Transverse colon (tissue), 4 donors: Measurements from ENCODE around the gene RAB5IF. TPM values are rescaled to one million over a fixed set of nuclear protein-coding genes. Genes with fewer than 3 reads are reported as not detected.

Experiments used
- DNase-seq: peaks from one replicate; pipeline ENCODE4 v3.0.0-alpha.2; 2019
- H3K27ac ChIP-seq, 4 donors: fragments of 200-600 bp; sonication (generic); 2 replicates each; pipeline ENCODE4 v1.5.1; 2016 to 2018; ENCODE audit warnings: inconsistent platforms in 4 of 4
- H3K27me3 ChIP-seq: fragments of 200-600 bp; sonication (generic); 2 replicates; pipeline ENCODE4 v1.5.1; 2017; ENCODE audit warnings: inconsistent platforms
- H3K36me3 ChIP-seq, 4 donors: fragments of 200-600 bp; sonication (generic); 2 replicates each; pipeline ENCODE4 v1.5.1; 2017 to 2019; ENCODE audit warnings: inconsistent platforms in 4 of 4
- H3K4me1 ChIP-seq, 4 donors: fragments of 200-600 bp; sonication (generic); 2 replicates each; pipeline ENCODE4 v1.5.1; 2017 to 2020; ENCODE audit warnings: inconsistent platforms in 4 of 4
- H3K4me3 ChIP-seq, 4 donors: fragments of 200-600 bp; sonication (generic); 1 replicate in 1 of 4; 2 replicates in 3 of 4; pipeline versions ENCODE4 v1.5.1 to v1.6.1; 2017 to 2019; ENCODE audit warnings: inconsistent platforms in 4 of 4
- H3K9me3 ChIP-seq, 2 donors: fragments of 200-600 bp; sonication (generic); 2 replicates each; pipeline ENCODE4 v1.5.1; 2017 to 2019; ENCODE audit warnings: inconsistent platforms in 2 of 2
- EP300 ChIP-seq: sonication (generic); formaldehyde crosslinking; IDR thresholded peaks from one replicate; pipeline ENCODE4 v1.6.1; 2017; ENCODE audit warnings: antibody characterized with exemption, low read depth
- POLR2A ChIP-seq: fragments of 450-650 bp; IDR thresholded peaks from one replicate; pipeline ENCODE4 v1.6.1; 2016; ENCODE audit warnings: antibody characterized with exemption, mild to moderate bottlenecking, moderate library complexity
- POLR2AphosphoS5 ChIP-seq, 3 donors: sonication (generic); formaldehyde crosslinking; IDR thresholded peaks; one replicate each; pipeline ENCODE4 v1.6.1; 2016; ENCODE audit warnings: antibody characterized with exemption in 3 of 3
- WGBS, 2 donors: methylation state at CpG; one replicate each; pipeline ENCODE4 v1.1.5; 2018; ENCODE audit warnings: low coverage in 1 of 2; 5-methylcytosine and 5-hydroxymethylcytosine counted together
- in situ Hi-C, 4 donors: fragments of 200-750 bp; cut with MboI; loops; one replicate each; pipeline versions ENCODE4 v1.15.0 to v1.15.1; 2017; ENCODE audit warnings: low sequenced_read_pairs in 3 of 4, low pct_ligation_motif_present in 1 of 4, low pct_unique_long_range_greater_than_20kb in 1 of 4
- intact Hi-C: fragments of 100-400 bp; cut with DNase I; formaldehyde crosslinking; loops from one replicate; pipeline ENCODE4 v1.15.1; 2023; ENCODE audit warnings: low total_unique reads
- total RNA-seq, 4 donors: library from RNA; depleted of rRNA; stranded (reverse); fragments of >200 nt; gene quantifications; one replicate each; pipeline ENCODE4 v1.1.0, GENCODE V29; 2016
- TF ChIP-seq, protein P1 (sequence below), 5 experiments: fragments of 200-600 bp in 3 of 5; fragments of 450-650 bp in 2 of 5; sonication (generic) in 3 of 5; IDR thresholded peaks; 1 replicate in 2 of 5; 2 replicates in 3 of 5; pipeline ENCODE4 v1.5.1; 2016 to 2017; ENCODE audit warnings: antibody characterized with exemption in 5 of 5, inconsistent platforms in 3 of 5, mild to moderate bottlenecking in 2 of 5, moderate library complexity in 1 of 5

Gene RAB5IF
- total RNA-seq, 4 donors from 2014 or later, result 42.2 to 136 (median 102) TPM

DNA sequence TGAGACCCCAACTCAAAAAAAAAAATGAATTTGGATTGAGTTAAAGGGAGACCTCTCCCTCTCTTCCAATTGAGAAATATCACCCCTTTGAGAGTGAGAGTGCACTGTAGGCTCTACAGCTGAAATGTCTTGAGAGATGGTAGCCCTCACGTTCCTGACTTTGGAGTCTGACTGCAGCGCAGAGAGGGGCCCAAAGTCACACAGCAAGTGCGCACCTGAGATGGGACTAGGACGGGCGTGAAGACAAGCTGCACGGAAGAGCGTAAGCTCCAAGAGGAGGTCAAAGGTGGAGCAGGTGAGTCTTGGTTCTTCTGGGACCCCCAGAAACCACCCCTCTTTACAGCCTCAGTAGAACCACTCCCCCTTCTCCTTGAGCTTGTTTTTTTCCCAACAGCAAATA is 39.8 kb downstream of the RAB5IF start:
- in situ Hi-C loops (no loop called here), intact Hi-C loops (no loop called here)
- no peak for DNase-seq
- H3K36me3 ChIP-seq, result no peaks in the 10 kb centered on the region
- H3K27ac ChIP-seq, result peak overlapping the region; percentile 21 to 55 (median 38)
- peaks cover 0 to 2% (median 0%) of the 10 kb centered on the region in 4 donors for H3K4me1 ChIP-seq
- TF ChIP-seq, protein P1, sequence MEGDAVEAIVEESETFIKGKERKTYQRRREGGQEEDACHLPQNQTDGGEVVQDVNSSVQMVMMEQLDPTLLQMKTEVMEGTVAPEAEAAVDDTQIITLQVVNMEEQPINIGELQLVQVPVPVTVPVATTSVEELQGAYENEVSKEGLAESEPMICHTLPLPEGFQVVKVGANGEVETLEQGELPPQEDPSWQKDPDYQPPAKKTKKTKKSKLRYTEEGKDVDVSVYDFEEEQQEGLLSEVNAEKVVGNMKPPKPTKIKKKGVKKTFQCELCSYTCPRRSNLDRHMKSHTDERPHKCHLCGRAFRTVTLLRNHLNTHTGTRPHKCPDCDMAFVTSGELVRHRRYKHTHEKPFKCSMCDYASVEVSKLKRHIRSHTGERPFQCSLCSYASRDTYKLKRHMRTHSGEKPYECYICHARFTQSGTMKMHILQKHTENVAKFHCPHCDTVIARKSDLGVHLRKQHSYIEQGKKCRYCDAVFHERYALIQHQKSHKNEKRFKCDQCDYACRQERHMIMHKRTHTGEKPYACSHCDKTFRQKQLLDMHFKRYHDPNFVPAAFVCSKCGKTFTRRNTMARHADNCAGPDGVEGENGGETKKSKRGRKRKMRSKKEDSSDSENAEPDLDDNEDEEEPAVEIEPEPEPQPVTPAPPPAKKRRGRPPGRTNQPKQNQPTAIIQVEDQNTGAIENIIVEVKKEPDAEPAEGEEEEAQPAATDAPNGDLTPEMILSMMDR (IDR thresholded peaks at IDR 0.05), result no peak
- TF ChIP-seq POLR2AphosphoS5 (IDR thresholded peaks at IDR 0.05) (no peak), POLR2A (no peak), EP300 (no peak)
- no peaks in the 10 kb centered on the region for H3K27me3 ChIP-seq
- H3K4me3 ChIP-seq, result peak overlapping the region in 1 of 4 donors; percentile 17
- 35 to 94% methylated on average over 2 to 7 of the region's 7 CpGs for WGBS, 2 donors
- H3K9me3 ChIP-seq, result no peaks in the 10 kb centered on the region

DNA sequence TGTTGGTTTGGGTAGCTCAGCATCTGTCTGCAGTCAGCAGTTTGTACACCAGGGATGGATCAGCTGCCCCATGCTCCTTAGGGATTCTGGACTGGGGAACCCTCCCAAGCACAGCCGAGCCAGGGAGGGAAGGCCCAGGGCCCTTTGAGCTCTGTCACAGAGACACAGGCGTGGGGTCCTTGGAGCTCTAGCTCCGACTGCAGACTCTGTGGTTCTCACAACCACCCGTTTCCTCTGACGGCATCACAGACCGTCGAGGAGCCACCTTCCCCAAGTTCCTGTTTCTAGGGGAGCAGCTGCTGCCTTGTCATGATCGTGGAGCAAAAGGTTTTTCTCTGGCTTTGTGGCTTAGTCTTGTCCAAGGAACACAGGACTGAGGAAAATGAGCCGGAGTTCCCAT is 40.4 kb downstream of the RAB5IF start, which contains the start of gene SLA2:
SLA2 (minus strand) TSS at position 199 of the 400 bp plus-strand sequence. CDS start 4,861 bp downstream, outside the sequence.
- TF ChIP-seq POLR2A (no peak), EP300 (no peak), POLR2AphosphoS5 (IDR thresholded peaks at IDR 0.05) (peak in 2 of 3 donors; percentile 25 to 31)
- TF ChIP-seq, protein P1 (IDR thresholded peaks at IDR 0.05), result no peak
- Histone ChIP-seq H3K27me3 (no peaks in the 10 kb centered on the region), H3K27ac (peak within 1 kb of the TSS; percentile 21 to 55 (median 38)), H3K4me1 (peaks cover 0 to 2% (median 0%) of the 10 kb centered on the region in 4 donors), H3K36me3 (no peaks in the 10 kb centered on the region), H3K9me3 (no peaks in the 10 kb centered on the region), H3K4me3 (peak within 1 kb of the TSS in 1 of 4 donors; percentile 17)
- in situ Hi-C loops, result no loop called here
- intact Hi-C loops, result no loop called here
- peak; percentile 57 for DNase-seq
- 47% methylated on average over 9 of the region's 9 CpGs; no CpG with 5 or more reads in 1 of the 2 donors for WGBS, 2 donors

DNA sequence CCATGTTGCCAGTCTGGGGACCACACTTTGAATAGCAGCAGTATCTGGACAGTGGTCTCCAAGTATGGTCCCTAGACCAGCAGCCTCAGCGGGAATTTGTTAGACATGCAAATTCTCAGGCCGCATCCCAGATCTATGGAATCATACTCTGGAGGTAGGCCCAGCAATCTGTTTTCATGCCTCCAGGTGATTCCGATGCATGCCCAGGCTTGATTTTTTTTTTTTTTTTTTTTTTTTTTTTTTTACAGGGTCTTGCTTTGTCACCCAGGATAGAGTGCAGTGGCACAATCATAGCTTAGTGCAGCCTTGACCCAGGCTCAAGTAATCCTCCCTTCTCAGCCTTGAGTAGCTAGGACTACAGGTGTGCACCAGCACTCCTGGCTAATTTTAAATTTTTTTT is 41.1 kb downstream of the RAB5IF start:
- intact Hi-C loops, result no loop called here
- Histone ChIP-seq H3K27ac (no peak overlapping the region), H3K36me3 (no peaks in the 10 kb centered on the region), H3K4me3 (no peak overlapping the region), H3K4me1 (peaks cover 0 to 2% (median 0%) of the 10 kb centered on the region in 4 donors), H3K9me3 (no peaks in the 10 kb centered on the region), H3K27me3 (no peaks in the 10 kb centered on the region)
- WGBS, 2 donors, result 97% methylated on average over 3 of the region's 3 CpGs; no CpG with 5 or more reads in 1 of the 2 donors
- TF ChIP-seq POLR2A (no peak), EP300 (no peak)
- TF ChIP-seq, protein P1 (IDR thresholded peaks at IDR 0.05), result no peak
- no peak for DNase-seq
- in situ Hi-C loops, result no loop called here

DNA sequence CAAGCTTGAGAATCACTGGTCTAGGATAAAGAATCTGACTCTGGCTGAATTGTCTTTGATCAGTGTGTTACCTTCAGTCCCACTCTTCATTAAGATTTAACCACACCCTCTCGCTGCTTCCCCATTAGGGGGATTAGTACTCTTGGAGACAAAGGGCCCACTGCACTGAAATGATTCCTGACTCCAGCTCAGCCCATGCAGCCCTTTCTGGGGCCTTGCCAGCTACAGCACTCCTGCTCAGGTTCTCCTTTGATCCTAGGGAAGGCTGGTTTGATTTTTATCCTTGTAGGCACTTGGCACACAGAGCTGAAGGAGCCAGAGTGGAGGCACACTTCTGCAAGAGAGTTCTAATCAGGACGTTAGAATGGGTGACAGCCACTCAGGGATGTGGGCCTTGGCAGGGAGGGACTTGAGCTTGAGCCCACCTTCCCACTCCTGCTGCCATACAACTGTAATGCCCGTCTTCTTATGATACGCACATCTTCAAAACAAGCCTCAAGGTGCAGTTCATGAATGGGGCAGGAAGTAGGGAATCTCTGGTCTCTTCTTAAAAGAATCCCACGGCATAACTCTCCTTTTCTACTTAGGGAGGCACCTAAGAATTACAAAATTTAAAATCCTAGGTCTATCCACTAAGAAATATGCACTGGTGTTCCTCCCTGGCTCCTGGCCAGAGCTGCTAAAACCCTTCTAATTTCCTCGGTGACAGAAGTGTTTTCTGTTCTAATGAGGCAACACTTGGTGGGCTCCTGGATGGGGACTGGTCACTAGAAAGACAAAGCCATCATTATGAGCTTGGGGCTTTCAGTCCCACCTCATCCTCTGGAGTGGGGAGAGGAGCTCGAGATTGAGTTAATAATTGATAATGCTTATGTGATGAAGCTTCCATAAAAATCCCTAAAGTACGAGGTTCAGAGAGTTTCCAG is 41.9 kb downstream of the RAB5IF start:
- TF ChIP-seq POLR2A (no peak), POLR2AphosphoS5 (IDR thresholded peaks at IDR 0.05) (no peak), EP300 (no peak)
- TF ChIP-seq, protein P1 (IDR thresholded peaks at IDR 0.05), result no peak
- in situ Hi-C loops (no loop called here), intact Hi-C loops (no loop called here)
- H3K4me1 ChIP-seq, result peaks cover 0 to 2% (median 0%) of the 10 kb centered on the region in 4 donors
- no peak for DNase-seq
- WGBS, 2 donors, result 61 to 66% methylated on average over 5 to 8 of the region's 8 CpGs
- no peaks in the 10 kb centered on the region for H3K27me3 ChIP-seq
- no peak overlapping the region for H3K27ac ChIP-seq
- H3K9me3 ChIP-seq, result no peaks in the 10 kb centered on the region
- H3K4me3 ChIP-seq, result no peak overlapping the region
- no peaks in the 10 kb centered on the region for H3K36me3 ChIP-seq
